MCF 10A (cell line): Measurements from ENCODE around the gene TRIB2. TPM values are rescaled to one million over a fixed set of nuclear protein-coding genes. Genes with fewer than 3 reads are reported as not detected.

Source experiments
- BruUV-seq: library from RNA; stranded (reverse); fragments of 400-500 nt; replicated peaks from 2 replicates; lab custom pipeline; 2021; lab: Mats Ljungman, UMichigan
- CTCF ChIA-PET: fragments of 300-600 bp; sonication (Branson Sonifier 250); formaldehyde crosslinking; extraction: SDS; loops from one replicate; lab custom pipeline; 2021; ENCODE audit warnings: antibody characterized with exemption, inconsistent platforms; lab: Yijun Ruan, JAX
- POLR2A ChIA-PET: fragments of 300-600, 350-650 bp; sonication (Branson Sonifier 250); formaldehyde crosslinking; extraction: SDS; loops from one replicate; lab custom pipeline; 2020; ENCODE audit warnings: antibody characterized with exemption, inconsistent platforms; lab: Yijun Ruan, JAX
- DNase-seq: peaks from one replicate; pipeline ENCODE4 v3.0.0-alpha.2; 2018; ENCODE audit not compliant: unreplicated experiment
- H3K27ac Mint-ChIP-seq: one replicate; pipeline ENCODE4 v1.8.0; 2022; ENCODE audit warnings: mild to moderate bottlenecking, low read depth, mixed read lengths; ENCODE audit not compliant: unreplicated experiment
- H3K27me3 Mint-ChIP-seq: one replicate; pipeline ENCODE4 v1.8.0; 2022; ENCODE audit warnings: mixed read lengths; ENCODE audit not compliant: insufficient read depth, unreplicated experiment
- H3K36me3 Mint-ChIP-seq: one replicate; pipeline ENCODE4 v1.8.0; 2022; ENCODE audit warnings: mild to moderate bottlenecking, moderate library complexity, mixed read lengths; ENCODE audit not compliant: insufficient read depth, unreplicated experiment
- H3K4me1 Mint-ChIP-seq: one replicate; pipeline ENCODE4 v1.8.0; 2022; ENCODE audit warnings: mixed read lengths; ENCODE audit not compliant: insufficient read depth, unreplicated experiment
- H3K4me3 Mint-ChIP-seq: one replicate; pipeline ENCODE4 v1.8.0; 2022; ENCODE audit warnings: mild to moderate bottlenecking, moderate library complexity, mixed read lengths; ENCODE audit not compliant: unreplicated experiment
- H3K9me3 Mint-ChIP-seq: one replicate; pipeline ENCODE4 v1.8.0; 2022; ENCODE audit warnings: mixed read lengths; ENCODE audit not compliant: unreplicated experiment
- intact Hi-C: fragments of 100-400 bp; cut with micrococcal nuclease; formaldehyde crosslinking; loops from 2 replicates; pipeline ENCODE4 v1.14.1; 2022
- total RNA-seq: library from RNA; stranded (reverse); gene quantifications from 2 replicates; pipeline ENCODE4 v1.2.3, GENCODE V29; 2022
- TF ChIP-seq, protein P1 (sequence below): fragments of 200-600 bp; IDR thresholded peaks from one replicate; pipeline ENCODE4 v1.8.0; 2022; ENCODE audit warnings: antibody characterized with exemption, mild to moderate bottlenecking; ENCODE audit not compliant: unreplicated experiment

TRIB2 gene
- total RNA-seq, 1 experiment from 2014 or later = 12.9 TPM

DNA sequence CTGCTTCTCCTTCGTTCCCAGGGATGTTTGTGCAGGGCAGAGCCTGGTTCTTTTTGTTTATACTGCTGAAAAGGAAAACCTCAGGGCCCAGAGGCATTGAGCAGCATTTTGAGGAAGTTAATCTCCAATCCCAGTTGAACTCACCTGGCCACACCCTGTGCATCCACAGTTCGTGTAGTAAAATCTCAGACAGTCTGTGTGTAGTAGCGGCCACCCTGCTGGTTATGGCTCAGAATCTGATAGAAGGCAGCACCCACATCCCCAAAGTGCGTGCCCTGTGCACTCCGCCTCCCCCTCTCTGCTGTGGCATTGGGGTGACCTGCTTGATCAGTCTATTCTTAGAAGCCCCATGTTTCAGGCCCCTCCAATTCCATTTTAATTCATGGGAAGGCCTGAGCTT, 10.9 kb downstream of the TRIB2 start:
- Mint-ChIP-seq H3K4me1 (no peaks in the 10 kb centered on the region), H3K4me3 (no peak overlapping the region), H3K36me3 (peaks cover 23% of the 10 kb centered on the region), H3K27ac (no peak overlapping the region), H3K9me3 (no peaks in the 10 kb centered on the region), H3K27me3 (no peaks in the 10 kb centered on the region)
- intact Hi-C loops = no loop called here
- TF ChIP-seq, protein P1, sequence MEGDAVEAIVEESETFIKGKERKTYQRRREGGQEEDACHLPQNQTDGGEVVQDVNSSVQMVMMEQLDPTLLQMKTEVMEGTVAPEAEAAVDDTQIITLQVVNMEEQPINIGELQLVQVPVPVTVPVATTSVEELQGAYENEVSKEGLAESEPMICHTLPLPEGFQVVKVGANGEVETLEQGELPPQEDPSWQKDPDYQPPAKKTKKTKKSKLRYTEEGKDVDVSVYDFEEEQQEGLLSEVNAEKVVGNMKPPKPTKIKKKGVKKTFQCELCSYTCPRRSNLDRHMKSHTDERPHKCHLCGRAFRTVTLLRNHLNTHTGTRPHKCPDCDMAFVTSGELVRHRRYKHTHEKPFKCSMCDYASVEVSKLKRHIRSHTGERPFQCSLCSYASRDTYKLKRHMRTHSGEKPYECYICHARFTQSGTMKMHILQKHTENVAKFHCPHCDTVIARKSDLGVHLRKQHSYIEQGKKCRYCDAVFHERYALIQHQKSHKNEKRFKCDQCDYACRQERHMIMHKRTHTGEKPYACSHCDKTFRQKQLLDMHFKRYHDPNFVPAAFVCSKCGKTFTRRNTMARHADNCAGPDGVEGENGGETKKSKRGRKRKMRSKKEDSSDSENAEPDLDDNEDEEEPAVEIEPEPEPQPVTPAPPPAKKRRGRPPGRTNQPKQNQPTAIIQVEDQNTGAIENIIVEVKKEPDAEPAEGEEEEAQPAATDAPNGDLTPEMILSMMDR = no peak
- ChIA-PET CTCF (interaction anchor here (1.1 kb wide), 1 partner anchor 280 kb away, joined by 4 read pairs; no protein-coding TSS in a partner anchor), POLR2A (no interaction called here)
- DNase-seq = no peak
- BruUV-seq = no TSS peak

- ChIA-PET CTCF (interaction anchor here (0.5 to 1.1 kb wide), 2 partner anchors 202 to 647 kb away, joined by 3 to 5 read pairs; no protein-coding TSS in a partner anchor), POLR2A (interaction anchor here (0.8 kb wide), 1 partner anchor 8 kb away, joined by 3 read pairs; no protein-coding TSS in a partner anchor)
- Mint-ChIP-seq H3K4me1 (no peaks in the 10 kb centered on the region), H3K36me3 (peaks cover 23% of the 10 kb centered on the region), H3K4me3 (no peak overlapping the region), H3K27me3 (no peaks in the 10 kb centered on the region), H3K27ac (no peak overlapping the region), H3K9me3 (no peaks in the 10 kb centered on the region)
- intact Hi-C loops = no loop called here
- TF ChIP-seq, protein P1 = no peak
- no peak for DNase-seq
- BruUV-seq = no TSS peak
Measured at GRCh38 chr2:12728221-12728777, 11.6 kb downstream of the TRIB2 start.

DNA sequence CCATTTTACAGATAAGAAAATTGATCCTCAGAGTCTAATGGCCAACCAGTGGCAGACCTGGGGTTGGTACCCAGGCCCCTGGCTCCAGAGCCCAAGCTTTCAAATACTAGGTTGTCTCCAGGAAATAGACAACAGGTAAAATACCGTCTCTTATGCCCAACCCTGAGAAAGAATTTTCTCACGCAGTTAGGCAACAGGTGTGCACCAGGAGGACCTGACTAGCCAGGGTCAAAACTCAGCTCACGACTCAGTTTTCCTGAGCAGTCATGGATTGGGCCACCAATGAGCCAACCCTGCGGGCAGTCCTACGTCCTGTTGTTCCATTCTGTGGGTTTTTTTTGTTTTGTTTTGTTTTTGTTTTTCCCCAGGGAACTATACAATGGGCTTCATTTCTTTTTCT, 13.5 kb downstream of the TRIB2 start:
- no peak for DNase-seq
- H3K4me3 Mint-ChIP-seq = no peak overlapping the region
- intact Hi-C loops = no loop called here
- no TSS peak for BruUV-seq
- H3K4me1 Mint-ChIP-seq = peaks cover 7% of the 10 kb centered on the region
- ChIA-PET POLR2A (interaction anchor here (0.6 kb wide), 1 partner anchor 26 kb away, joined by 3 read pairs; no protein-coding TSS in a partner anchor), CTCF (interaction anchor here (0.9 to 1.1 kb wide), 2 partner anchors 13 to 166 kb away, joined by 3 to 4 read pairs; no protein-coding TSS in a partner anchor)
- H3K27me3 Mint-ChIP-seq = no peaks in the 10 kb centered on the region
- H3K27ac Mint-ChIP-seq = no peak overlapping the region
- TF ChIP-seq, protein P1 = no peak
- no peaks in the 10 kb centered on the region for H3K9me3 Mint-ChIP-seq
- peaks cover 9% of the 10 kb centered on the region for H3K36me3 Mint-ChIP-seq

GRCh38 chr2:12731701-12732280, 15.1 kb downstream of the TRIB2 start:
- peaks cover 12% of the 10 kb centered on the region for H3K36me3 Mint-ChIP-seq
- intact Hi-C loops = no loop called here
- no peaks in the 10 kb centered on the region for H3K9me3 Mint-ChIP-seq
- no peaks in the 10 kb centered on the region for H3K27me3 Mint-ChIP-seq
- POLR2A ChIA-PET = no interaction called here
- DNase-seq = no peak
- H3K27ac Mint-ChIP-seq = no peak overlapping the region
- CTCF ChIA-PET = interaction anchor here (1.0 to 3.3 kb wide), 2 partner anchors 199 to 275 kb away, joined by 3 to 10 read pairs; no protein-coding TSS in a partner anchor
- TF ChIP-seq, protein P1 = no peak
- no TSS peak for BruUV-seq
- peaks cover 7% of the 10 kb centered on the region for H3K4me1 Mint-ChIP-seq
- H3K4me3 Mint-ChIP-seq = no peak overlapping the region
